K562 (cell line): ENCODE data around the gene CASP9. TPM values are rescaled to one million over a fixed set of nuclear protein-coding genes. Genes with fewer than 3 reads are reported as not detected.

Experiments used
- ATAC-seq: fragments of 200-7000 bp; cut with Tn5 transposase; 3 replicates; pipeline ENCODE4 v1.9.1; 2020; ENCODE audit warnings: moderate library complexity
- BruUV-seq: library from RNA; stranded (reverse); fragments of 400-500 nt; replicated peaks from 2 replicates; lab custom pipeline; 2021; lab: Mats Ljungman, UMichigan
- CTCF ChIA-PET: fragments of 300-600 bp; formaldehyde crosslinking; extraction: SDS; loops from one replicate; lab custom pipeline; 2021; ENCODE audit warnings: low intra/inter-chr PET ratio; lab: Yijun Ruan, JAX
- POLR2A ChIA-PET: fragments of 300-600, 350-650 bp; sonication (Branson Sonifier 250); formaldehyde crosslinking; extraction: SDS; loops from one replicate; lab custom pipeline; 2021; ENCODE audit warnings: antibody characterized with exemption, inconsistent platforms; lab: Yijun Ruan, JAX
- DNase-seq, 4 experiments: peaks; one replicate each; pipeline versions ENCODE4 v3.0.0 to v3.0.0-alpha.2; 2011 to 2018; ENCODE audit warnings: low spot score in 3 of 4, mixed read lengths in 3 of 4; ENCODE audit errors: extremely low read depth in 1 of 4
- FAIRE-seq: peaks from 2 replicates; lab custom pipeline; 2011; peaks lifted over from hg19 to GRCh38; lab: Jason Lieb, UNC
- H2AFZ ChIP-seq: 2 replicates; pipeline ENCODE4 v1.6.0; 2011; ENCODE audit warnings: low read depth, low read length, control low read depth, inconsistent platforms
- H3K27ac ChIP-seq: fragments of 200-600 bp; 3 replicates; pipeline ENCODE4 v1.8.0; 2011; ENCODE audit warnings: low read depth, mild to moderate bottlenecking, control low read depth, inconsistent platforms, low read length, moderate library complexity, mixed read lengths; ENCODE audit errors: extremely low read depth
- H3K27me3 ChIP-seq, 2 experiments: fragments of 300-600 bp in 1 of 2; 2 replicates in 1 of 2; 3 replicates in 1 of 2; pipeline versions ENCODE4 v1.6.0 to v1.8.0; 2011; ENCODE audit warnings: inconsistent platforms in 2 of 2, low read length in 2 of 2, mild to moderate bottlenecking in 1 of 2, mixed read lengths in 1 of 2, moderate library complexity in 1 of 2; ENCODE audit not compliant: control insufficient read depth in 2 of 2, insufficient read depth in 2 of 2
- H3K36me3 ChIP-seq: fragments of 300-600 bp; 3 replicates; pipeline ENCODE4 v1.8.0; 2011; ENCODE audit warnings: mild to moderate bottlenecking, low read length, inconsistent platforms; ENCODE audit not compliant: control insufficient read depth, insufficient read depth
- H3K4me1 ChIP-seq, 2 experiments: fragments of 200-600 bp in 1 of 2; replicated peaks in 1 of 2; 2 replicates in 1 of 2; 3 replicates in 1 of 2; pipeline versions ENCODE4 v1.5.1 to v1.8.0; 2011; ENCODE audit warnings: inconsistent platforms in 2 of 2, low read length in 2 of 2, mild to moderate bottlenecking in 1 of 2, mixed read lengths in 1 of 2, moderate library complexity in 1 of 2; ENCODE audit not compliant: control insufficient read depth in 2 of 2, insufficient read depth in 2 of 2
- H3K4me2 ChIP-seq: 2 replicates; pipeline ENCODE4 v1.6.1; 2011; ENCODE audit warnings: low read length, control low read depth, inconsistent platforms, mixed read lengths; ENCODE audit not compliant: insufficient read depth
- H3K4me3 ChIP-seq: fragments of 200-600 bp; sonication (generic), shearing (Covaris generic); 2 replicates; pipeline ENCODE4 v1.5.1; 2016; ENCODE audit warnings: control low read depth, inconsistent platforms
- H3K79me2 ChIP-seq: fragments of 200-600 bp; 3 replicates; pipeline ENCODE4 v1.8.0; 2011; ENCODE audit warnings: low read length, inconsistent platforms; ENCODE audit not compliant: control insufficient read depth, insufficient read depth
- H3K9ac ChIP-seq, 2 experiments: 2 replicates each; pipeline versions ENCODE4 v1.6.0 to v1.6.1; 2011; ENCODE audit warnings: low read depth in 2 of 2, low read length in 2 of 2, control low read depth in 1 of 2, inconsistent platforms in 1 of 2, mild to moderate bottlenecking in 1 of 2, mixed read lengths in 1 of 2; ENCODE audit not compliant: insufficient read depth in 1 of 2
- H3K9me1 ChIP-seq: one replicate; pipeline ENCODE4 v1.6.0; 2011; ENCODE audit warnings: inconsistent platforms, mild to moderate bottlenecking, low read length, moderate library complexity; ENCODE audit not compliant: control insufficient read depth, insufficient read depth
- H3K9me3 ChIP-seq: replicated peaks from 2 replicates; pipeline ENCODE4 v1.5.1; 2011; ENCODE audit warnings: low read depth, low read length, inconsistent platforms; ENCODE audit not compliant: control insufficient read depth, insufficient read depth
- H4K20me1 ChIP-seq: replicated peaks from 2 replicates; pipeline ENCODE4 v1.6.1; 2011; ENCODE audit warnings: low read length, inconsistent platforms, mixed read lengths; ENCODE audit not compliant: control insufficient read depth, insufficient read depth
- ATF7 ChIP-seq: fragments of 450-650 bp; IDR thresholded peaks from 2 replicates; pipeline ENCODE4 v1.7.1; 2014; ENCODE audit warnings: mild to moderate bottlenecking, moderate library complexity
- CHD1 ChIP-seq: fragments of 200-600 bp; sonication (generic); IDR thresholded peaks from one replicate; pipeline ENCODE4 v1.6.1; 2012; ENCODE audit warnings: mild to moderate bottlenecking, moderate library complexity, low read length, inconsistent platforms
- DPF2 ChIP-seq: fragments of 450-650 bp; IDR thresholded peaks from 2 replicates; pipeline ENCODE4 v1.6.1; 2016
- FOXA3 ChIP-seq, 2 experiments: fragments of 450-650 bp in 1 of 2; sonication (generic) in 1 of 2; formaldehyde crosslinking; IDR thresholded peaks in 1 of 2; conservative IDR thresholded peaks in 1 of 2; 2 replicates each; pipeline versions ENCODE4 v1.4.0 to v1.8.0; 2020 to 2022; ENCODE audit warnings: mild to moderate bottlenecking in 2 of 2, missing genetic modification reagents in 1 of 2
- FOXK1 ChIP-seq: sonication (generic); formaldehyde crosslinking; IDR thresholded peaks from 2 replicates; pipeline ENCODE4 v1.8.0; 2022; ENCODE audit warnings: missing genetic modification reagents, mild to moderate bottlenecking, borderline replicate concordance
- GATAD2A ChIP-seq: fragments of 450-650 bp; IDR thresholded peaks from 2 replicates; pipeline ENCODE4 v1.6.1; 2017
- GATAD2B ChIP-seq: fragments of 450-650 bp; IDR thresholded peaks from 2 replicates; pipeline ENCODE4 v1.6.1; 2017; ENCODE audit warnings: mild to moderate bottlenecking, borderline replicate concordance
- HDAC2 ChIP-seq: fragments of 450-650 bp; IDR thresholded peaks from 2 replicates; pipeline ENCODE4 v1.6.1; 2016; ENCODE audit warnings: mild to moderate bottlenecking
- L3MBTL2 ChIP-seq: fragments of 450-650 bp; IDR thresholded peaks from 2 replicates; pipeline ENCODE4 v1.6.1; 2016; ENCODE audit warnings: mild to moderate bottlenecking, moderate library complexity
- MAFG ChIP-seq: fragments of 450-650 bp; conservative IDR thresholded peaks from 2 replicates; pipeline ENCODE4 v1.6.1; 2016; ENCODE audit warnings: missing genetic modification characterization, missing compliant biosample characterization
- NCOR1 ChIP-seq: fragments of 450-650 bp; IDR thresholded peaks from 2 replicates; pipeline ENCODE4 v1.6.1; 2016; ENCODE audit warnings: mild to moderate bottlenecking, moderate library complexity
- SRF ChIP-seq, 2 experiments: fragments of 250-450, 450-650 bp in 1 of 2; sonication (Bioruptor Pico) in 1 of 2; sonication (generic) in 1 of 2; formaldehyde crosslinking; IDR thresholded peaks; 2 replicates each; pipeline versions ENCODE4 v1.5.0 to v1.5.1; 2020 to 2022; ENCODE audit warnings: mild to moderate bottlenecking in 1 of 2, missing genetic modification reagents in 1 of 2
- STAT6 ChIP-seq: sonication (generic); formaldehyde crosslinking; IDR thresholded peaks from 2 replicates; pipeline ENCODE4 v1.8.1; 2023; ENCODE audit warnings: mild to moderate bottlenecking, missing genetic modification reagents
- XRCC4 ChIP-seq: IDR thresholded peaks from one replicate; pipeline ENCODE4 v1.6.1; 2011; ENCODE audit not compliant: insufficient read depth, insufficient read length; ENCODE audit errors: extremely low read depth
- ZNF165 ChIP-seq: fragments of 250-450 bp; sonication (Bioruptor Pico); IDR thresholded peaks from 2 replicates; pipeline ENCODE4 v1.4.0; 2020; ENCODE audit warnings: borderline replicate concordance
- ZNF512 ChIP-seq: IDR thresholded peaks from 2 replicates; pipeline ENCODE4 v1.6.1; 2016; ENCODE audit warnings: missing genetic modification characterization, missing compliant biosample characterization
- WGBS: fragments of 100-300 bp; shearing (Covaris generic); methylation state at CpG from one replicate; pipeline ENCODE4 v1.1.6; 2016; ENCODE audit warnings: low coverage, mixed read lengths; ENCODE audit not compliant: insufficient coverage; ENCODE audit errors: missing lambda C conversion rate; 5-methylcytosine and 5-hydroxymethylcytosine counted together
- in situ Hi-C: fragments of 300-500 bp; cut with MboI; formaldehyde crosslinking; loops from 4 replicates; pipeline ENCODE4 v1.15.0; 2018; ENCODE audit warnings: inconsistent platforms, mixed read lengths
- intact Hi-C: fragments of 100-400 bp; cut with micrococcal nuclease; formaldehyde crosslinking; loops from 2 replicates; pipeline ENCODE4 v1.14.2; 2022
- polyA plus RNA-seq, 8 experiments: library from polyadenylated mRNA; depleted of rRNA in 4 of 8; stranded (reverse) in 5 of 8; unstranded in 3 of 8; fragments of >200 nt; fragmentation: Nextera tagmentation in 2 of 8; fragmentation: Illumina TruSeq in 1 of 8; extraction: Ambion mirVana in 2 of 8; extraction: Trizol in 1 of 8; gene quantifications; 2 replicates each; pipeline versions ENCODE4 v1.2.1 to v1.2.3, GENCODE V29; 2011 to 2014; ENCODE audit warnings: inconsistent platforms in 1 of 8, missing spikeins in 1 of 8
- total RNA-seq, 7 experiments: library from RNA; depleted of rRNA in 6 of 7; stranded (reverse); fragments of >200 nt in 6 of 7; fragmentation: Illumina TruSeq in 2 of 7; extraction: Trizol in 2 of 7; gene quantifications; 2 replicates each; pipeline versions ENCODE4 v1.2.1 to v1.2.3, GENCODE V29; 2011 to 2021; ENCODE audit warnings: low replicate concordance in 1 of 7

Gene CASP9
- total and polyA plus RNA-seq, 9 of the 15 experiments (the other 6 are each of a cell fraction or from before 2014, with no cell fraction given) = 10.8 to 54.1 (median 30.7) TPM

- ChIA-PET CTCF (interaction anchor here (0.6 kb wide), 1 partner anchor 116 kb away, joined by 3 read pairs; no protein-coding TSS in a partner anchor), POLR2A (interaction anchor here (0.6 to 1.2 kb wide), 4 partner anchors 8 to 1902 kb away, joined by 3 to 4 read pairs (median 4); no protein-coding TSS in a partner anchor)
- Histone ChIP-seq H3K79me2 (peaks cover 46% of the 10 kb centered on the region), H3K9ac (peak overlapping the region; percentile 91 to 92), H3K9me1 (no peaks in the 10 kb centered on the region), H3K4me2 (peak overlapping the region; percentile 93), H3K27ac (peak overlapping the region; percentile 88), H3K4me1 (peaks cover 15 to 36% of the 10 kb centered on the region in 2 experiments), H2AFZ (peak overlapping the region; percentile 93), H3K9me3 (no peaks in the 10 kb centered on the region), H3K27me3 (no peaks in the 10 kb centered on the region), H3K4me3 (peak overlapping the region; percentile 83), H3K36me3 (peaks cover 7% of the 10 kb centered on the region; the same call in 2 of the 3 replicates), H4K20me1 (no peaks in the 10 kb centered on the region)
- in situ Hi-C loops = no loop called here
- FAIRE-seq = no peak
- no peak for ATAC-seq
- 19% methylated on average over 18 of the region's 18 CpGs for WGBS
- TSS peak; percentile 77 for BruUV-seq
- intact Hi-C loops = loop anchor here (10.0 kb wide), 1 partner anchor 311 kb away; no protein-coding TSS in a partner anchor
- peak in 1 of 4 experiments; percentile 27 for DNase-seq
- TF ChIP-seq DPF2 = no peak
- peak; percentile 34; the same call in 1 of the 2 replicates for TF ChIP-seq L3MBTL2
- TF ChIP-seq HDAC2 = 0 out of 2 replicates have a peak, but pooled peaks have one; percentile 4
- TF ChIP-seq CHD1 = peak; percentile 44
- TF ChIP-seq ZNF165 (CRISPR knock-in tag) = no peak
- no peak for TF ChIP-seq FOXA3 (CRISPR knock-in tag; conservative IDR thresholded peaks at IDR 0.05 in 1 of 2, IDR thresholded peaks at IDR 0.05 in 1 of 2)
- TF ChIP-seq MAFG (tag) = peak; percentile 83
- no peak for TF ChIP-seq GATAD2B
- peak; percentile 88; the same call in 1 of the 2 replicates for TF ChIP-seq STAT6 (CRISPR knock-in tag)
- TF ChIP-seq XRCC4 = no peak
- TF ChIP-seq ATF7 = 0 out of 2 replicates have a peak, but pooled peaks have one; percentile 18
- TF ChIP-seq ZNF512 (tag) = 0 out of 2 replicates have a peak, but pooled peaks have one; percentile 37
- TF ChIP-seq NCOR1 = 0 out of 2 replicates have a peak, but pooled peaks have one; percentile 5
- 0 out of 4 replicates have a peak, but pooled peaks of 1 of the 2 experiments have one; percentile 22 for TF ChIP-seq SRF (CRISPR knock-in tag; IDR thresholded peaks at IDR 0.05)
- peak; percentile 41; the same call in 1 of the 2 replicates for TF ChIP-seq FOXK1 (CRISPR knock-in tag)
- TF ChIP-seq GATAD2A = 0 out of 2 replicates have a peak, but pooled peaks have one; percentile 52
Measured at GRCh38 chr1:15523104-15524020, 653 bp downstream of the CASP9 start.
